HG02970 (cell line): ENCODE measurements around the gene RRM1.
"Not testable (repeated sequence)": the region's sequence is repeated elsewhere in the genome, so short reads cannot be mapped to it uniquely, and the experiment has no call there.

Experiments used
- ATAC-seq: cut with Tn5 transposase; IDR thresholded peaks from one replicate; pipeline ENCODE4 v1.9.1; 2021; ENCODE audit warnings: mild to moderate bottlenecking, moderate library complexity, moderate number of reproducible peaks; ENCODE audit not compliant: unreplicated experiment, low FRiP score

The RRM1 gene

GRCh38 chr11:4094348-4095291 lies at the start of gene RRM1:
Gene RRM1, plus strand, starts transcription at chr11:4094799. Its CDS starts 214 bp downstream, at chr11:4095013.
- ATAC-seq = peak; percentile 92

DNA sequence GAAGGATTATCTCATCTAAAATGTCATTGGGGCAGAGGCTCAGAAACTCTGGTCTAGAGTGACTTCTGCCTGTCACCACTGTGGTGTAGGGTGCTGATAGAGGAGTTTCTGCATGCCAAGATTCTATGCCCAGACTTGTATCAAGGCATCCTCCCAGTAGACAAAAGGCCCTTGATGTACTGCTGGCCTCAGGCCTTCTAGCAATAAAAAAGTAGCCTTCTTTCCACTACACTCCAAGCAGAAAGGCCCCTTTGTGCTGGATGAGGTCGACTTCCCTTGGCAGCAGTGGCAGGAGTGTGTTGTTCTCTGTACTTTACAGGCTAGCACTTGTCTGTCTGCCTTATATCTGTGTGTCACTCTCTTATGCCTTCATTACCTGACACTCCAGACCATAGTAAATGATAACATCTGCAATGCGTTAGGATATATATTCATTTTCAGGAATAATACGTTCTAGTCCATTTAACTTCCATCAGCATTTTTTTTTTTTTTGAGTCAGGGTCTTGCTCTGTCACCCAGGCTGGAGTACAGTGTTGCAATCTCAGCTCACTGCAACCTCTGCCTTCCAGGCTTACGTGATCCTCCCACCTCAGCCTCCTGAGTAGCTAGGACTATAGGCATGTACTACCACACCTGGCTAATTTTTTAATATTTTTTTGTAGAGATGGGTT lies 49.5 kb upstream of the RRM1 start:
- ATAC-seq = no peak

DNA sequence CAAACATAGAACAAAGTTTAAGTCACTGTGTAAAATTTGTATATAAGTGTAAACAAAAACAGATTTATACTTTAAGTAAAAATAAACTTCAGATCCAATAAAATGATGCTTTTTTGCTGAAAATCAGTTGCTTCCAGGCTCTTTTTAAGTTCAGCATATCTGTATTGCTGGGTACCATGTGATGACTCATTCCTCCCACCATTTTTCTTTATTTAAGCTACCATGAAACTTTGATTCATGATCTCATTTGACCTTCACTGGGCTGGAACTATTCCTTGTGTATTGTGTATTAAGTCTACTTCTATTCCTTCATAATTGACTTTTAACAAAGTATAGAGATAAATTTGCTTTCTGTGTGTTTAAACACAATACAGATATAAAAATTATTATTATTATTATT lies 46.3 kb upstream of the RRM1 start:
- no peak for ATAC-seq

- no peak for ATAC-seq
Observed at GRCh38 chr11:4049006-4049405, 45.6 kb upstream of the RRM1 start.

DNA sequence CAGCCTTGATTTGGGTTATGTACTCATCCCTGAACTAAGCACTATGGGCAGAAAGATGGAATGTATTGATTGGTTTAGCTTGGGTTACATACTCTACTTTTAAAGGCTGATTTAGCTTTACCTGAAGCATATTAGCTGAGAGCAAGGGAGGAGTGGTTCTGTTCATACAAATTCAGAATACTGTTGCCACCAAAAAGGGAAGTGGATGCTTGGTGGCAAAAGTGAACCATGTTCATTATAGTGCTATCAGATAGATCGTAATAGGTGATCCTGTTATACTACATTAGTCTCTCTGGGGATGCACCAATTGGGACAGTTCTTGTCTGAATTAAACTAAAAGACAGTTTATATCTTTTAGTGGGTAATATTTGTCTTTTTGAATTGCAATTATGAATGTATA lies 44.5 kb upstream of the RRM1 start:
- ATAC-seq = no peak

DNA sequence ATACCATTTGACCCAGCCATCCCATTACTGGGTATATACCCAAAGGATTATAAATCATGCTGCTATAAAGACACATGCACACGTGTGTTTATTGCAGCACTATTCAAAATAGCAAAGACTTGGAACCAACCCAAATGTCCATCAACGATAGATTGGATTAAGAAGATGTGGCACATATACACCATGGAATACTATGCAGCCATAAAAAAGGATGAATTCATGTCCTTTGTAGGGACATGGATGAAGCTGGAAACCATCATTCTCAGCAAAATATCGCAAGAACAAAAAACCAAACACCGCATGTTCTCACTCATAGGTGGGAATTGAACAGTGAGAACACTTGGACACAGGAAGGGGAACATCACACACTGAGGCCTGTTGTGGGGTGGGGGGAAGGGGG lies 41.4 kb upstream of the RRM1 start:
- not testable (repeated sequence) for ATAC-seq

GRCh38 chr11:4054643-4055042 lies 40.0 kb upstream of the RRM1 start:
- no peak for ATAC-seq

DNA sequence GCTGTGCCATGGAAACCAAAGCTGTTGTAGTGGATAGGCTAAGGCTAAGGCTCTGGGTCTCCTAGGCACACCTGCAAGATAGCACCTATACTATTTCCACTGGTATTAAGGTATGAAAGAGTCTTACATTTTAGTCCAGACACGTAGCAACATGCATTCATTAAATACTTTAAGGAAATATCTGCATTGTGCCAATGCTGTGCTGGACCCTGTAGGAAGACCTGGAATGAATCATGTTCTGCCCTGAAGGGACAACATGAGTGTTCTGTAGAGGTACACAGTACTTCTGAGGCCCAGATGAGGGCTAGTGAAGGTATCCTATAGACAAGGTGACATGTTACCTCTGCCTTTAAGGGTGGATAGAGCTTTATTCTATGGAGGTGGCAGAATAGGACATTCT lies 35.2 kb upstream of the RRM1 start:
- ATAC-seq = no peak

DNA sequence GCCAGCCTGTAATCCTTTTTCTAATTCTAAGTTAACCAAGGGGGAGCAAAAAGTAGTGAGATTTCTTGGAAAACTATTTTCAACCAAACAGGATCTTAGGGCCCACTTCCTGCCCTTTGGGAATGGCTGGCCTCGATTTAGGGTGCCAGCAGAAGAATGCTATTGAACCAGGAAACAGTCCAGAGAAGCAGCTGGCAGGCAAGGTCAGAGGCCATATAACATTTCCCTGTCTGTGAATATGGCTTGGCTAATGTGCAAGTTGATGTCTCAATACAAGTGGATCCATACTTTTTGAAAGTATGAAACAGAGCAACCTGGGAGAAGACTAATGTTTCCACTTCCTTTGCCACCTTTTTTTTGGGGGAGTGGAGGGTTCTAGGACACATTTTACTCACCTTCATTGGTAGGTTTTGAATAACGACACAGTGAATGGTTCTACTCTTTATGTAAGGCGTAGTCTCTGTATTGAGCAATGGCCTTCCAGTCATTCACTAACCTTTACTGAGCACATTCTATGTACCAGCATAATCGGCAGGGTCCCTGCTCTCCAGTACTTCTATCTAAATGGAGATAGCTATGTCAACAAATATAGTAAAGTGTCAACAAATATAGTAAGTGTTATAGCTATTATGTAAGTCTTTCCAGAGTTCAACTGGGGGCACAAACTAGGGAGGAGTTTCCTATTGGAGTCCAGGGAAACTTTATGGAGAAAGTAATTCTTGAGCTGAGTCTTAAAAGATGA lies 34.2 kb upstream of the RRM1 start:
- no peak for ATAC-seq

- no peak for ATAC-seq
Observed at GRCh38 chr11:4061700-4062099, 32.9 kb upstream of the RRM1 start.

DNA sequence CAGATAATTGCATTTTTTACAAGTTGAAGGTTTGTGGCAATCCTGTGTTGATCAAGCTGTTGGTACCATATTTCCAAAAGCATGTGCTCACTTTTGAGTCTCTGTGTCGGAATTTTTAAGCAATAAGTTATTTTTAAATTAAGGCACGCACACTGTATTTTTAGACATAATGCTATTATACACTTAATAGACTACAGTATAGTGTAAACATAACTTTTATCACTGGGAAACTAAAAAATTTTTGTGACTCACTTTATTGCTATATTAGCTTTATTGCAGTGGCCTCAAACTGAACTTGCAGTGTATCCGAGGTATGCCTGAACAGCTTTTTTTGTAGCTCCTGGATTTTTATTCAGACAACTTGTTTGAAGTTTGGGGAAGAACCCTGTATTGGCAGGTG lies 31.3 kb upstream of the RRM1 start:
- no peak for ATAC-seq

DNA sequence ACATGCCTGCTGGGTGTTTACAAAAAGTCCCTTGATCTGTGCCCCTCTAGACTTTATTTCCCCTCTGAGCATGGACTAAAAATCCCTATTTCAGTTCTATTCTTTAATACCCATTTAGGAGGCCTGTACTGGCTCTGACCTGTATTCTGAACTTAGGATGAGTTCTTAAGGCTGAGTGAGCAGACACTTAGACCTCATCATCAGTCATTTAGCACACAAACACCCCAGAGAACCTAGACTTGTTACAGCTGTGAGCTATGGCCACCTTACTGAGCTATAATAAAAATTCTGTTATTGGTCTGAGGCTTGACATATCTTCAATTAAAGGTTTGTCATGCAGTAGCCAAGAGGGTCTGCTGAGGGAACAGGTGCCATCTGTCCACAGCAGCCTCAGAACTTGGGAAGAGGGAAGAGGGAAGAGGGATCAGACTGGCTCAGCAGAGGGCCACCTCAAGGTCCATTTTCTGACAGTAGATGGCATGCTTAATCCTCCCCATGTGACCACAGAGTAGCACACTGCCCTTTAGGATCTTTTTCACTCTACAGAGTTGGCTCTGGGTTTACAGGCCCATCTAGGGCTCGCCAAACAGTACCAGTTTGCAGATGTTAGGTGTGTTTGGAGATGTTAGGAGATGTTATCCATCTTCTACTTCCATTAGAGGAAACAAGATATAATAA lies 30.2 kb upstream of the RRM1 start:
- ATAC-seq = no peak

DNA sequence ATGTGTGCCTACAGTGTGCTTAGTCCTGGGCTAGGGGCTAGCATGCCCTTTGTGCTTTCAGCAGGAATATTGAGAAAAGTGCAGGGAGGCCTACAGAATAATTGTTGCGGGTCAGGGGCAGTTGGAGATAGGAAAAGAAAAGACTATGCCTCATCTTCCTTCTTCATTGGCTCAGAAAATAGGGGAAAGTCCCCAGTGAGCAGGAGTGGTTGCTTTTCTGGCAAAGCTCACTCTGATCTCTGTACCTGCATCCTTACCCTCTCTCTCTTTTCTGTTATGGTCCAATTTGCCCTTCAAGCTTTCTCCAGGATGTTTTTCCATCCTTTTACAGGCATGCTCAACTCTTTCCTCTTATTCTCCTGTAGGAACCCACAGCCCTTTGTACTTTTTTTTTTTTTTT lies 29.5 kb upstream of the RRM1 start:
- no peak for ATAC-seq

- no peak for ATAC-seq
Observed at GRCh38 chr11:4065601-4066377, 28.8 kb upstream of the RRM1 start.

DNA sequence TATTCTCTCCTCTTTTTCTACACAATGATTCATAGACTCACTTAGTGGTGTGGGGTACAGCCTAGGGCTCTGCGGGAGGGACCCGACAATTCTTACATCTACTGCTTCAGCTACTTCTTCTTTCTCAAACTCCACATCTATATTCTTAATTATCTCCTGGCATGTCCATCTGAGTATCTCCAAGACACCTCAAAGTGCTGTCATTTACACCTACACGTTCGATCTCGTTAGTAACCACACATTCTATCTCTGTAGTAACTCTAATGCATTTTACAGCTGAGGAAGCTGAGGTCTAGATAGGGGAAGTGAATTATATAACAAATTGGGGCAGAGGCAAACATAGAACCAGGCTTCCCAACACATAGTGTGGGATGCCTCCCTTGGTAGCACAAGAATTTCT lies 27.7 kb upstream of the RRM1 start:
- no peak for ATAC-seq

GRCh38 chr11:4068962-4069361 lies 25.6 kb upstream of the RRM1 start:
- ATAC-seq = no peak

DNA sequence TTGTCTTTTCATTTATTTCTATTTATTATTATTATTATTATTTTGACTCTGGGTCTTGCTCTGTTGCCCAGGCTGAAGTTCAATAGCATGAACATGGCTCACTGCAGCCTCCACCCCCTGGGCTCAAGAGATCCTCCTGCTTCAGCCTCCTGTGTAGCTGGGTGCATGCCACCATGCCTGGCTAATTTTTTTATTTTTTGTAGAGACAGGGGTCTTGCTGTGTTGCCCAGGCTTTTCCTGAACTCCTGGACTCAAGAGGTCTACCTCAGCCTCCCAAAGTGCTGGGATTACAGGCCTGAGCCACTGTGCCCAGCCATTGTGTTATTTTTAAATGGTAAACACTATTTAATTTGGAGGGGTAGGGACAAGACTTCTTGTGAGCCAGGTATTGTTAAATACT lies 23.3 kb upstream of the RRM1 start:
- no peak for ATAC-seq

GRCh38 chr11:4071914-4072313 lies 22.7 kb upstream of the RRM1 start:
- ATAC-seq = no peak

DNA sequence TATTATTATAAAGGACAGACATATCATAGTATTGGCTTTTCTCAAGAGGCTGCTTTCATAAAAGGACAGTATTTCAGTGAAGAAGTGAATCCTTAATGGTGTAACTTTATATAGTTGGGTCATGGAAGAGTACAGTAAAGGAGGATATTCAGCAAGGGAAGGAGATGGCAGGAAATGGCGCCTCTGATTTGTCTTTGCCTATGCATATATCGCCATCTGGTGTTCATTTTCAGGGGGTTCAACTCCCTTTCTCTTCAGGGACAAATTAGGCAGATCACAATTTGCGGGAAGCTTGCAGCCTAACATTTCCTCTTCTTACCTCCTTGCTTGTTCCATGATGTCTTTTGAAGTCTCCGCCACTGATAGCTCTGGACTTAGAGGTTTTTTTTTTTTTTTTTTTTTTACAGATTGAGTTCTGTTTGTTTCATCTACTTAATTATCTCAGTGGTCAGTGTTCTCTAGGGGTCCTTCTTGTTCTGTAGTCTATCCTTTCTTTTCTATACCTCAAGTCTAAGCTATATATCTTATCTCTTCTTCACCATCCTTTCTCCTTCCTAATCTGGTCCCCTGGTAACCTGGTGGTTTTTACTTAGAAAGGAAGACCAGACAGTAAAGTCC lies 21.8 kb upstream of the RRM1 start:
- ATAC-seq = no peak
